ENCODE measurements around the gene AMY1B.
"Not testable (repeated sequence)": the region's sequence is repeated elsewhere in the genome, so short reads cannot be mapped to it uniquely, and the experiment has no call there.

- TF ChIP-seq, protein P1, sequence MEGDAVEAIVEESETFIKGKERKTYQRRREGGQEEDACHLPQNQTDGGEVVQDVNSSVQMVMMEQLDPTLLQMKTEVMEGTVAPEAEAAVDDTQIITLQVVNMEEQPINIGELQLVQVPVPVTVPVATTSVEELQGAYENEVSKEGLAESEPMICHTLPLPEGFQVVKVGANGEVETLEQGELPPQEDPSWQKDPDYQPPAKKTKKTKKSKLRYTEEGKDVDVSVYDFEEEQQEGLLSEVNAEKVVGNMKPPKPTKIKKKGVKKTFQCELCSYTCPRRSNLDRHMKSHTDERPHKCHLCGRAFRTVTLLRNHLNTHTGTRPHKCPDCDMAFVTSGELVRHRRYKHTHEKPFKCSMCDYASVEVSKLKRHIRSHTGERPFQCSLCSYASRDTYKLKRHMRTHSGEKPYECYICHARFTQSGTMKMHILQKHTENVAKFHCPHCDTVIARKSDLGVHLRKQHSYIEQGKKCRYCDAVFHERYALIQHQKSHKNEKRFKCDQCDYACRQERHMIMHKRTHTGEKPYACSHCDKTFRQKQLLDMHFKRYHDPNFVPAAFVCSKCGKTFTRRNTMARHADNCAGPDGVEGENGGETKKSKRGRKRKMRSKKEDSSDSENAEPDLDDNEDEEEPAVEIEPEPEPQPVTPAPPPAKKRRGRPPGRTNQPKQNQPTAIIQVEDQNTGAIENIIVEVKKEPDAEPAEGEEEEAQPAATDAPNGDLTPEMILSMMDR (IDR thresholded peaks at IDR 0.05): not testable (repeated sequence)
- TF ChIP-seq ZFX (IDR thresholded peaks at IDR 0.05; ENCODE audit: borderline replicate concordance): not testable (repeated sequence)
Measured at GRCh38 chr1:103643908-103644307, 52.1 kb downstream of the AMY1B start.
